Measurements from ENCODE around the gene KDM5A.

DNA sequence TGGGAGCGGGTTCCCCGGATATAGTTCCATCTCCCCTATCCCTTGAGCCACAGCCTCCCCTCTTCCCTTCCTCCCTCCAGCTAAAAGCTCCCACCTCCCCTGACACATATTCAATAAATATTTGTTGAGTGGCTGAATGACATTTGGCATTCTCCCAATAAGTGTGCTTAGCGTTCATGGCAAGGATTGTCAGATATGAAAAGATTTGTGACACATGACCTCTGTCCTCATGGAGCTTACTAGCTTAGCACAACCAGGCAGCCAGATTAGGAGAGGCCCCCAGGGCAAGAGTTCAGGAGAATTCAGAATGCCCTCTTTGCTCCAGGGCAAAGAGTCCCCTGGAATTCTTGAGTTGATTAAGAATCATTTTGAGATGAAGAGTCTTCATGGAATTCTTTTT, 152.7 kb downstream of the KDM5A start:
- TF ChIP-seq NFIC (IDR thresholded peaks at IDR 0.05; ENCODE audit: low read depth, low read length) (no peak), SMAD1 (IDR thresholded peaks at IDR 0.05; ENCODE audit: low read depth, partially characterized antibody) (no peak), FOS (IDR thresholded peaks at IDR 0.05; ENCODE audit: borderline replicate concordance, extremely low read depth, insufficient read length) (no peak), ZZZ3 (IDR thresholded peaks at IDR 0.05; ENCODE audit: control insufficient read depth, insufficient read length, low read depth) (no peak), CBFB (IDR thresholded peaks at IDR 0.05; ENCODE audit: low read depth) (no peak), EZH2 (IDR thresholded peaks at IDR 0.05; ENCODE audit: borderline replicate concordance, control insufficient read depth, low read depth, low read length) (no peak), PAX5 (IDR thresholded peaks at IDR 0.05; ENCODE audit: borderline replicate concordance, low read depth, low read length) (no peak)
- TF ChIP-seq, protein P1, sequence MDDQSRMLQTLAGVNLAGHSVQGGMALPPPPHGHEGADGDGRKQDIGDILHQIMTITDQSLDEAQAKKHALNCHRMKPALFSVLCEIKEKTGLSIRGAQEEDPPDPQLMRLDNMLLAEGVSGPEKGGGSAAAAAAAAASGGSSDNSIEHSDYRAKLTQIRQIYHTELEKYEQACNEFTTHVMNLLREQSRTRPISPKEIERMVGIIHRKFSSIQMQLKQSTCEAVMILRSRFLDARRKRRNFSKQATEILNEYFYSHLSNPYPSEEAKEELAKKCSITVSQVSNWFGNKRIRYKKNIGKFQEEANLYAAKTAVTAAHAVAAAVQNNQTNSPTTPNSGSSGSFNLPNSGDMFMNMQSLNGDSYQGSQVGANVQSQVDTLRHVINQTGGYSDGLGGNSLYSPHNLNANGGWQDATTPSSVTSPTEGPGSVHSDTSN (IDR thresholded peaks at IDR 0.05; ENCODE audit: insufficient replicate concordance, low read depth, low read length): no peak
- TF ChIP-seq, protein P2, sequence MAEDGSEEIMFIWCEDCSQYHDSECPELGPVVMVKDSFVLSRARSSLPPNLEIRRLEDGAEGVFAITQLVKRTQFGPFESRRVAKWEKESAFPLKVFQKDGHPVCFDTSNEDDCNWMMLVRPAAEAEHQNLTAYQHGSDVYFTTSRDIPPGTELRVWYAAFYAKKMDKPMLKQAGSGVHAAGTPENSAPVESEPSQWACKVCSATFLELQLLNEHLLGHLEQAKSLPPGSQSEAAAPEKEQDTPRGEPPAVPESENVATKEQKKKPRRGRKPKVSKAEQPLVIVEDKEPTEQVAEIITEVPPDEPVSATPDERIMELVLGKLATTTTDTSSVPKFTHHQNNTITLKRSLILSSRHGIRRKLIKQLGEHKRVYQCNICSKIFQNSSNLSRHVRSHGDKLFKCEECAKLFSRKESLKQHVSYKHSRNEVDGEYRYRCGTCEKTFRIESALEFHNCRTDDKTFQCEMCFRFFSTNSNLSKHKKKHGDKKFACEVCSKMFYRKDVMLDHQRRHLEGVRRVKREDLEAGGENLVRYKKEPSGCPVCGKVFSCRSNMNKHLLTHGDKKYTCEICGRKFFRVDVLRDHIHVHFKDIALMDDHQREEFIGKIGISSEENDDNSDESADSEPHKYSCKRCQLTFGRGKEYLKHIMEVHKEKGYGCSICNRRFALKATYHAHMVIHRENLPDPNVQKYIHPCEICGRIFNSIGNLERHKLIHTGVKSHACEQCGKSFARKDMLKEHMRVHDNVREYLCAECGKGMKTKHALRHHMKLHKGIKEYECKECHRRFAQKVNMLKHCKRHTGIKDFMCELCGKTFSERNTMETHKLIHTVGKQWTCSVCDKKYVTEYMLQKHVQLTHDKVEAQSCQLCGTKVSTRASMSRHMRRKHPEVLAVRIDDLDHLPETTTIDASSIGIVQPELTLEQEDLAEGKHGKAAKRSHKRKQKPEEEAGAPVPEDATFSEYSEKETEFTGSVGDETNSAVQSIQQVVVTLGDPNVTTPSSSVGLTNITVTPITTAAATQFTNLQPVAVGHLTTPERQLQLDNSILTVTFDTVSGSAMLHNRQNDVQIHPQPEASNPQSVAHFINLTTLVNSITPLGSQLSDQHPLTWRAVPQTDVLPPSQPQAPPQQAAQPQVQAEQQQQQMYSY (CRISPR knock-in tag; IDR thresholded peaks at IDR 0.05): no peak
- TF ChIP-seq, protein P3, sequence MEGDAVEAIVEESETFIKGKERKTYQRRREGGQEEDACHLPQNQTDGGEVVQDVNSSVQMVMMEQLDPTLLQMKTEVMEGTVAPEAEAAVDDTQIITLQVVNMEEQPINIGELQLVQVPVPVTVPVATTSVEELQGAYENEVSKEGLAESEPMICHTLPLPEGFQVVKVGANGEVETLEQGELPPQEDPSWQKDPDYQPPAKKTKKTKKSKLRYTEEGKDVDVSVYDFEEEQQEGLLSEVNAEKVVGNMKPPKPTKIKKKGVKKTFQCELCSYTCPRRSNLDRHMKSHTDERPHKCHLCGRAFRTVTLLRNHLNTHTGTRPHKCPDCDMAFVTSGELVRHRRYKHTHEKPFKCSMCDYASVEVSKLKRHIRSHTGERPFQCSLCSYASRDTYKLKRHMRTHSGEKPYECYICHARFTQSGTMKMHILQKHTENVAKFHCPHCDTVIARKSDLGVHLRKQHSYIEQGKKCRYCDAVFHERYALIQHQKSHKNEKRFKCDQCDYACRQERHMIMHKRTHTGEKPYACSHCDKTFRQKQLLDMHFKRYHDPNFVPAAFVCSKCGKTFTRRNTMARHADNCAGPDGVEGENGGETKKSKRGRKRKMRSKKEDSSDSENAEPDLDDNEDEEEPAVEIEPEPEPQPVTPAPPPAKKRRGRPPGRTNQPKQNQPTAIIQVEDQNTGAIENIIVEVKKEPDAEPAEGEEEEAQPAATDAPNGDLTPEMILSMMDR (IDR thresholded peaks at IDR 0.05 in 2 of 3, conservative IDR thresholded peaks at IDR 0.05 in 1 of 3; ENCODE audit: control insufficient read depth in 2 of 3, extremely low read depth in 1 of 3, insufficient read depth in 1 of 3, low read depth in 3 of 3, low read length in 3 of 3): no peak
